Measurements from ENCODE around the gene CCP110. TPM values are rescaled to one million over a fixed set of nuclear protein-coding genes. Genes with fewer than 3 reads are reported as not detected.

CCP110 gene
- total and polyA plus RNA-seq, 2 of the 13 experiments (the other 11 are each of a cell fraction or from before 2014, with no cell fraction given): 10.0 to 11.1 TPM

DNA sequence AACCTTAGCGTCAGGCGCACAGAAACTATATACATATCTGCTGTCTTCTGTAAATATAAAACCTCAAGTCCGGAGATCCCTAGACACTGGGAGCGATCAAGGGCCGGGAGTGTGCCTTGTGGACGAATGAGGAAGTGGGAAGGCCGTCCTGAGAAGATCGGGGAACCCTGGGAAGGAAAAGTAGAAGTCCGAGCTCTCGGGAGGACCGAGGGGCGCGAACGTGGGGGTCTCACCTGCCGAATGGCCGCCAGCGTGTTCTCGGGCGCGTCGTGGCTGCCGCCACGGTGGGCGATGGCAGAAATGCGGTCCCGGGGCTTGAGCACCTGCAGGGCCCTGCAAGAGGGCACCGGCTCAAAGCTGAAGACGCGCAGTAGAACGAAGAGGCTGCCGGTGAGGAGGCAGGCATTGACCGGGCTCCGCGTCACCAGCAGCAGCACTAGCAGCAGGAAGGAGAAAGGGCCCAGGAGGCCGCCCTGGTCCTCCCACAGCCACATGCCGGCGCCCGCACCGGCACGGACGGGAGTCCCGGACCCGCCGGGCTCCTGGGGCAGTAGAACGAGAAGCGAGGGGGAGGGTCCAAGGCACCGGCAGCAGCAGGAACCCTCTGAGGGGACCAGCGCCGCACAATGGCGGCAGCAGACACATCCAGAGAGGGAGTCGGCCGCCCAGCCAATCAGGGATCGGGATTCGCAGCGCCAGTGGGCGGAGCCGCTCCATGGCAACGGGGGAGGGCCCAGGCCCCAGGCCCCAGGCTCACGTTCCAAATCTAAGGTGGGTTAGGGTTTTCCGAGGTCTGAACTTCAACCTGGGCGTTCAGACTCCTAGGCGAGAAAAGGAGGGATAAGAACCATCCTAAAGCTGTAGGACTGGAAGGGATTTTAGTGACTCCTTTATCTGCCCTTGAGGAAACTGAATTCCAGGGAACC is 2.0 kb upstream of the CCP110 start, which contains the start of gene GDE1 (continued):
- TF ChIP-seq, protein P1, sequence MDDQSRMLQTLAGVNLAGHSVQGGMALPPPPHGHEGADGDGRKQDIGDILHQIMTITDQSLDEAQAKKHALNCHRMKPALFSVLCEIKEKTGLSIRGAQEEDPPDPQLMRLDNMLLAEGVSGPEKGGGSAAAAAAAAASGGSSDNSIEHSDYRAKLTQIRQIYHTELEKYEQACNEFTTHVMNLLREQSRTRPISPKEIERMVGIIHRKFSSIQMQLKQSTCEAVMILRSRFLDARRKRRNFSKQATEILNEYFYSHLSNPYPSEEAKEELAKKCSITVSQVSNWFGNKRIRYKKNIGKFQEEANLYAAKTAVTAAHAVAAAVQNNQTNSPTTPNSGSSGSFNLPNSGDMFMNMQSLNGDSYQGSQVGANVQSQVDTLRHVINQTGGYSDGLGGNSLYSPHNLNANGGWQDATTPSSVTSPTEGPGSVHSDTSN (CRISPR knock-in tag; IDR thresholded peaks at IDR 0.05; ENCODE audit: borderline replicate concordance): 0 out of 2 replicates have a peak, but pooled peaks have one; percentile 55
- TF ChIP-seq MIER2 (CRISPR knock-in tag; IDR thresholded peaks at IDR 0.05) (peak; percentile 22; the same call in 1 of the 2 replicates), ZNF382 (CRISPR knock-in tag; IDR thresholded peaks at IDR 0.05; ENCODE audit: borderline replicate concordance) (no peak), SRF (IDR thresholded peaks at IDR 0.05; ENCODE audit: low read depth, low read length) (no peak), ZNF350 (CRISPR knock-in tag; IDR thresholded peaks at IDR 0.05; ENCODE audit: borderline replicate concordance, low read depth) (peak; percentile 89), MXI1 (IDR thresholded peaks at IDR 0.05; ENCODE audit: borderline replicate concordance, low read depth, low read length) (peak; percentile 82; the same call in 1 of the 3 replicates), FOXA3 (CRISPR knock-in tag; IDR thresholded peaks at IDR 0.05) (peak; percentile 23; the same call in 1 of the 2 replicates), SOX13 (IDR thresholded peaks at IDR 0.05) (no peak), SOX13 (CRISPR knock-in tag; conservative IDR thresholded peaks at IDR 0.05 in 1 of 2, IDR thresholded peaks at IDR 0.05 in 1 of 2) (no peak; a peak in 1 of 4 replicates), BHLHE40 (IDR thresholded peaks at IDR 0.05; ENCODE audit: low read length) (peak; percentile 81), ZNF207 (IDR thresholded peaks at IDR 0.05; ENCODE audit: borderline replicate concordance) (no peak), ZNF333 (CRISPR knock-in tag; IDR thresholded peaks at IDR 0.05; ENCODE audit: borderline replicate concordance) (peak; percentile 77; the same call in 1 of the 2 replicates), POGZ (CRISPR knock-in tag; IDR thresholded peaks at IDR 0.05) (peak; percentile 73; the same call in 1 of the 2 replicates), SNRNP70 (IDR thresholded peaks at IDR 0.05; ENCODE audit: low read depth, low read length) (no peak), FOSL2 (CRISPR knock-in tag; IDR thresholded peaks at IDR 0.05) (0 out of 2 replicates have a peak, but pooled peaks have one; percentile 31), ZFP90 (CRISPR knock-in tag; IDR thresholded peaks at IDR 0.05; ENCODE audit: borderline replicate concordance) (no peak; the same call in 1 of the 2 replicates), ZC3H13 (CRISPR knock-in tag; IDR thresholded peaks at IDR 0.05) (no peak), GZF1 (CRISPR knock-in tag; IDR thresholded peaks at IDR 0.05) (peak; percentile 92), NR3C1 (CRISPR knock-in tag; IDR thresholded peaks at IDR 0.05) (peak; percentile 78; the same call in 1 of the 2 replicates), SIN3A (IDR thresholded peaks at IDR 0.05; ENCODE audit: borderline replicate concordance, low read depth, low read length) (peak; percentile 97; the same call in 1 of the 2 replicates), ZNF256 (CRISPR knock-in tag; conservative IDR thresholded peaks at IDR 0.05) (0 out of 2 replicates have a peak, but pooled peaks have one; percentile 7)
- TF ChIP-seq, protein P2, sequence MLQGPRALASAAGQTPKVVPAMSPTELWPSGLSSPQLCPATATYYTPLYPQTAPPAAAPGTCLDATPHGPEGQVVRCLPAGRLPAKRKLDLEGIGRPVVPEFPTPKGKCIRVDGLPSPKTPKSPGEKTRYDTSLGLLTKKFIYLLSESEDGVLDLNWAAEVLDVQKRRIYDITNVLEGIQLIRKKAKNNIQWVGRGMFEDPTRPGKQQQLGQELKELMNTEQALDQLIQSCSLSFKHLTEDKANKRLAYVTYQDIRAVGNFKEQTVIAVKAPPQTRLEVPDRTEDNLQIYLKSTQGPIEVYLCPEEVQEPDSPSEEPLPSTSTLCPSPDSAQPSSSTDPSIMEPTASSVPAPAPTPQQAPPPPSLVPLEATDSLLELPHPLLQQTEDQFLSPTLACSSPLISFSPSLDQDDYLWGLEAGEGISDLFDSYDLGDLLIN (CRISPR knock-in tag; IDR thresholded peaks at IDR 0.05; ENCODE audit: borderline replicate concordance): peak; percentile 12; the same call in 1 of the 2 replicates
- TF ChIP-seq, protein P3, sequence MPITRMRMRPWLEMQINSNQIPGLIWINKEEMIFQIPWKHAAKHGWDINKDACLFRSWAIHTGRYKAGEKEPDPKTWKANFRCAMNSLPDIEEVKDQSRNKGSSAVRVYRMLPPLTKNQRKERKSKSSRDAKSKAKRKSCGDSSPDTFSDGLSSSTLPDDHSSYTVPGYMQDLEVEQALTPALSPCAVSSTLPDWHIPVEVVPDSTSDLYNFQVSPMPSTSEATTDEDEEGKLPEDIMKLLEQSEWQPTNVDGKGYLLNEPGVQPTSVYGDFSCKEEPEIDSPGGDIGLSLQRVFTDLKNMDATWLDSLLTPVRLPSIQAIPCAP (CRISPR knock-in tag; IDR thresholded peaks at IDR 0.05; ENCODE audit: low read depth): no peak
- TF ChIP-seq, protein P4, sequence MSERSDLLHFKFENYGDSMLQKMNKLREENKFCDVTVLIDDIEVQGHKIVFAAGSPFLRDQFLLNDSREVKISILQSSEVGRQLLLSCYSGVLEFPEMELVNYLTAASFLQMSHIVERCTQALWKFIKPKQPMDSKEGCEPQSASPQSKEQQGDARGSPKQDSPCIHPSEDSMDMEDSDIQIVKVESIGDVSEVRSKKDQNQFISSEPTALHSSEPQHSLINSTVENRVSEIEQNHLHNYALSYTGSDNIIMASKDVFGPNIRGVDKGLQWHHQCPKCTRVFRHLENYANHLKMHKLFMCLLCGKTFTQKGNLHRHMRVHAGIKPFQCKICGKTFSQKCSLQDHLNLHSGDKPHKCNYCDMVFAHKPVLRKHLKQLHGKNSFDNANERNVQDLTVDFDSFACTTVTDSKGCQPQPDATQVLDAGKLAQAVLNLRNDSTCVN (CRISPR knock-in tag; IDR thresholded peaks at IDR 0.05; ENCODE audit: borderline replicate concordance): peak; percentile 40
- TF ChIP-seq, protein P5, sequence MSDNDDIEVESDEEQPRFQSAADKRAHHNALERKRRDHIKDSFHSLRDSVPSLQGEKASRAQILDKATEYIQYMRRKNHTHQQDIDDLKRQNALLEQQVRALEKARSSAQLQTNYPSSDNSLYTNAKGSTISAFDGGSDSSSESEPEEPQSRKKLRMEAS (IDR thresholded peaks at IDR 0.05): peak; percentile 59
